Hypothalamus (tissue), 51 donors: ENCODE data around the gene DCDC1.
"Not testable (repeated sequence)": the region's sequence is repeated elsewhere in the genome, so short reads cannot be mapped to it uniquely, and the experiment has no call there.

Experiments
- DNase-seq, 51 donors: peaks; one replicate each; lab custom pipeline; 2025; lab: John Stamatoyannopoulos, UW

DCDC1 gene

DNA sequence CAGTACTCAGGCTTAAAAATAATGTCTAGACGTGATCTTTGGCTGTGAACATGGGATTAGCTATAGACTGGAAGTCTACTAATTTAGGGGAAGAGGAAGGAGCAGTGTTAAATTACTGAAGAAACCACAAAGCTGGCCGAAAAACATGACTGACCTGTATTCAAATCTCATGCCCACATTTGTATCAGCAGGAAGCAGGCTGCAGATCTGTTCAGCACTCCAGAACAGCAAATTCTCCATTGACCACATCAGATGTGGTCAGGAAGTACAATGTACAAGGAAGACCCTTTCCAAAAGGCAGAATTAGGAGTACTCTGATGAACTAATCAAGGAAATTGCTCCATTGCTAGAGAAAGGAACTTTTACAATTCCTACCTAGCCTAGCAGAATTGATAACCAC, 31.7 kb downstream of the DCDC1 start:
- no peak for DNase-seq

DNA sequence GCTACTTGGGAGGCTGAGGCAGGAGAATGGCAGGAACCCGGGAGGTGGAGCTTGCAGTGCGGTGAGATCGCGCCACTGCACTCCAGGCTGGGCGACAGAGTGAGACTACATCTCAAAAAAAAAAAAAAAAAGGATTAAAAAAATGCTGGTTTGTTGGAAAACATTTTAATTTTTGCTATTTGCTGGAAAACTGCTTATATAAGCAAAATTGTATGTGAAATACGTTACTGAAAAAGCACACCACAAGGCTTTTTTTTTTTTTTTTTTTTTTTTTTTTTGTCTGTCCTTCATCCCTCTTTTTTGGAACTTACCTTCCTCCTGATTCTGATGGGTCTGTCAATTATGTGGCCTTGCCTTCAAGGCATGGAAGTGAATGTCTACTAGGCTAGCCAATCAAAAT, 40.8 kb downstream of the DCDC1 start:
- DNase-seq: no peak

DNA sequence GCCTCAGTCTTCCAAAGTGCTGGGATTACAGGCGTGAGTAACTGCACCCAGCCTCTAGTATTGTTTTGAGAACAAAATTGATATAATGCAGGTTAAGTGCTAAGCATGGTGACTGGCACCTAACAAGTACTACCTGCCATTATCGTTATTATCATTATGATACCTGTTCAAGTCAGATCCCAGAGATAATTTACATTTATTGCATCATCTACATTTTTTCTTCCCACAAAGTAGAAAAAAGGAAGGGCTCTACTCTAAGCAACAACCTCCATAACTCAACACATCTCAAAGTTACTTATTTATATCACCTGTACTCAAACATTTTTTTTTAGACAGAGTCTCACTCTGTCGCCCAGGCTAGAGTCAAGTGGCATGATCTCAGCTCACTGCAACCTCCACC, 42.1 kb downstream of the DCDC1 start:
- DNase-seq: no peak

DNA sequence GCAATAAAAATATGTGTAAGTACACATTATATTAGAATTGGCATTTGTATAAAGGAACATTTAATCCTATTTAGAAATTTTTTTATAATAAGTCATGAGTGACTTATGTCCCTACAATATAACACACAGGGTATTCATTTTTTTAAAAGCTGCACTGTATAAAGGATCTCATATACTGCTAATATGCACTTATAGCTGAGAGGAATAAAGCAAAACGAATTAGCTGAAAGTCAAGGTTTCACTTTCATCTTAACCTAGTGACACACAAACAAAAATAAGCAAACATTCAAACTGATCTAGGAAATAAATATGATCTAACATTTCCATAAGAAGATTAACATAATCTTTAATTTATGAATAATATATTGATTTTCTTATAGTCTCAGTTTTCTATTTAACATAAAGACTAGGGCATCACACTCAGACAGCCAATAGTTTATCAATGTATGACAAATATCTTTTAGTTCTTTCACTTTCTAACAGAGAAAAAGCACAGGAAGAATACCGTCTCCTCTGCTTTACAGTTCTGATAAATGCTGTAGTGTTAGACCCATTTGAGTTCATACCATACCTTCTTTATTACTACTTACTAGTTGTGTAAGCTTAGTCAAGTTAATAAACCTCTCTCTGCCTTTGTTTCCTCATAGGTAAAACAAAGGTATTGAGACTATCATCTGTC, 42.9 kb downstream of the DCDC1 start:
- no peak for DNase-seq

DNA sequence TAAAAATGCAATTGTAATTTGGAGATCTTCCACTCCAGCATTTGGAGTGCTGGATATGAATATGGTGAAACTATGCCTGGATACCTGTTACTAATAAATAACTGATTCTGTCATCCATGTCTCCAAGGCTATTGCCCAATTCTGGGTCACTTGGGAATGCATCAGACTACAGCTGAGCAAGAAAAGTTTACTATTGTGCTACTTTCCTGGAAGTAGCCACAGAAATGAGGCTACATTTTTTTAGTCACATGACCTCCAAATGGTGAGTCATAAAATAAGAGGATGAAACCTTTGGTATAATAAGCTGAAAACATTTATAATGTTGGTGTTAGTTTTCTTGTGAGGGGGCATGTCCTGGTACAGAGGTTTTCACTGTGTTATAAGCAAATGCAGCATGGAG, 44.4 kb downstream of the DCDC1 start:
- DNase-seq: no peak

DNA sequence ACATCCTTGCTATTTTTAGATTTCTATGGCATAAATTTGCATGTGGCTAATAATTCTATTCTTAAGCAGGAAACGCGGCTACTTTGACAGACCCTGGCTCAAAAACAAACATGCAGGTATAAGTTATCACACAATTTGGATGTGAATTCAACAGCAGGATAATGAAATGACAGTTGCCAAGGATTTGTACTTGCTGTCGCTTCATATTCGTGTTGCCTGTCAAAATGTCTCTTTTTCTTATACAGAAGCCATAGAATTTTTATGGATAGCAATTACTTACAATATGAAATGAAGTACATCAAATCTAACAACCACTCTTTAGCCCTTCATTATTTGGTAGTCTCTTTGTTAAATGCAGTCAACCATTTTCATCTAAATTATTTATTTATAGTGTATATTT, 46.4 kb downstream of the DCDC1 start:
- no peak for DNase-seq

DNA sequence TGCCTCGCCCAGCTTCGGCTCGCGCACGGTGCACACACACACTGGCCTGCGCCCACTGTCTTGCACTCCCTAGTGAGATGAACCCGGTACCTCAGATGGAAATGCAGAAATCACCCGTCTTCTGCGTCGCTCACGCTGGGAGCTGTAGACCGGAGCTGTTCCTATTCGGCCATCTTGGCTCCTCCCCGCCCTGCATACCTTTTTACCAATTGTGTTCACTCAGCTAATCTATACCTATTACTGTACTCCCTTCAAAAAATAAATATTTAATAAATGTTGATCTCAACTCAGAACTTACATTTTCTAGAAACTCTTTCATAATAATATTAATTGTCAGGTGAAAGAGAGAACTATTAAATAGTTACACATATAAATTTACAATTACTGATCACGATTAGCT, 48.0 kb downstream of the DCDC1 start:
- DNase-seq: not testable (repeated sequence)

DNA sequence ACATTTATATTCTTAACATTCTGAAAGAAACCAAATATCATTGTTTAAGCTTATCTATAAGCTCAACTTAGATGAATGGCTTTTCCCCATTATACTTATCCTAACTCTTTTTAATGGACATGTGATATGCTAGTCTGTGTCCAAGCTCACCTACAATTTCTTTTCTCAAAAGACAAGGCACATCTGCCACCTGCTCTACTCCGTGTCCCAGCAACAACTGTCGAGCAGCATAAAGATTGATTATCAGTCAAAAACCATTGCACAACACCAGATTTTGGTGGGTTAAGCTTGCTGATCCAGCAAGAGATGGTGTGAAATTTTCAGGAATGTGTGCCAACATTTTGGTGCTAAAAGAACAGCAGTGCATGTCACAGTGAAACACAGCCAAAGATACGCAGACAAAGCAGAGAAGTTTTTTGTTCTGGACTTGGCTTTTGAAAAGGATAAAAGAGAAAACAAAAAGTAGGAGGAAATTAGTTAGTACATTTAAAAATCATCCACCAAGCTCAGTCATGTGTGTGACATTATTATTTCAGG, 65.8 kb downstream of the DCDC1 start:
- no peak for DNase-seq

DNA sequence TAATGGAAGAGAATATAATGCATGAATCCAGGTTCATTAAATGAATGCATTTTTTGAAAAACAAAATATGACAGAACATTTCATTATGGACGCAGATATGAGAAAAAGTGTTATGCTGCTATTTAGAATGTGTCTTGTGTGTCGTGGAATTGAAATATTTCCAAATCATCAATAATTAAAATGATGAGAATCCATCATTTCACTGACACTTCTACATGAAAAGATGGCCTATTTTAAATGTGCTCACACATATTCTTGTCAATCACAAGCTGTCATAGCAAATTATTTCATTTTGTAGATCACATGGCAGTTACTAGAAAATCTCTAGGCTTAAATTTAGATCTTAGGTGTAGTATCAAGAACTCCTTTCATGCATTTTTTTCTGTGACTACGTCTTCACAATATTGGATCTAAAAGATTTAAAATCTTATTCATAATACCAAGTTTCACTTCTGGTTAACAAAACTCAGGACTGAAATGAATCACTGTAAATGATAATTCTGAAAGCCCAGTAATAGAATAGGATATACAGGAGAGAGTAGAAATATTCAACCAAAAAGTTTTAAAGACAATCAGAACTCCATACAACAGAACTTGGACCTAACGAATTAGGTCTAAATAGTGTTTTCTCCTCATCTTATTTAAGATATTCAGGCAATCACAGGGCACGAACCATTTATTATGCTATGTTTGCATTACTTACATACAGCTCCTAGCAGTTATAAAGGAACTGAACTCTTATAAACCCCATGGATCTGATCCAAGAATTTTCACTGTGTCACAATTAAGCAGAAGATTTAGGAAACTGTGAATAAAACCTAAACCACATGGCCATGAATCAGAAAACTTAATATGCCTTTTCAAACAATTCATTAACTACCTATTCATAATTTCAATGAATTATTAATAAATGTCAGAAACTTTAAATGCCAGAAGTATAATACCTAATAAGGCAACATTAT, 67.7 kb downstream of the DCDC1 start:
- DNase-seq: no peak

DNA sequence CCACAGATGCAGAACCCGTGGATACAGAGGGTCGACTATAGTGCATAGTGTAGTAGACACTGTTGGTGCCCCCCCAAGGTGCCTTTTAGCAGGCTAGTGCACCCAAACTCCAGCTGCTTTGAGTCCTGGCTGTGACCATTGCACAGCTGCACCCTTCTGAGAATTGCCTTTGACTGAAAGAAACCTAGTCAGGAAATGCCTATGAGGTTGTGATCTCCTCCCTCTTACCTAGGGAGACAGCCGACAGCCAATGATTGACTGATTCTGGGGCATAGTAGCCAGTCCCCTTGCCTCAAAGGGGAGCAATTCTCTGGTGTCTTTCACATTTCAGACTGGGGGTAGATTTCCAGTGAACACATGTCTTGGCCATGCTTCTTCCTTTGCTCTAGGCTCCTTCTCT, 74.2 kb downstream of the DCDC1 start:
- no peak for DNase-seq

DNA sequence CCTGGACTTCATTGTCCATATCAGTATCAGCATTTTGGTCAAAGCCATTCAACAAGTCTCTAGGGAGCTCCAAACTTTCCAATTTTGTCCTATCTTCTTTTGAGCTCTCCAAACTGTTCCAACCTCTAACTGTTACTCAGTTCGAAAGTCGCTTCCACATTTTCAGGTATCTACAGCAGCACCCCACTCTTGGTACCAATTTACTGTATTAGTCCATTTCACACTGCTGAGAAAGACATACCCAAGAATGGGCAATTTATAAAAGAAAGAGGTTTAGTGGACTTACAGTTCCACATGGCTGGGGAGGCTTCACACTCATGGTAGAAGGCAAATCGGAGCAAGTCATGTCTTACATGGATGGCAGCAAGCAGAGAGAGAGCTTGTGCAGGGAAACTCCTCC, 96.0 kb downstream of the DCDC1 start:
- not testable (repeated sequence) for DNase-seq

DNA sequence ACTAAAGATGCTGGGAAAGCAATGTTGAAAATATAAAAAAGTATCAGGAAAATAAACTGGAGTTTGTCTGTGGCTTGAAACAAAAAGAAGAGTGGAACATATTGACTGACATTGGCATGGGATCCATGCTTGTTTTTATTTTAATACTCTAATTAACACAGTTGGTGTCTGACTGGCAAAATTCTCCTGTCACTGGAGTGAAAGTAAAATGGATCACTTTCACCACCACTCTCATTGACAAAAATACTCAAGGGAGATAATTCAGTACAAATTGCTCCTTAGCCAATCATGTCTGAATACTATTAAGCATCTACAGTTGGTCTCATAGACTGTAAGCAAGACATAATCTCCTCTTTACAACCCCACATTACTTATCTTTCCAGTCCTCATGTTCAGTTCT, 101.8 kb downstream of the DCDC1 start:
- DNase-seq: no peak

DNA sequence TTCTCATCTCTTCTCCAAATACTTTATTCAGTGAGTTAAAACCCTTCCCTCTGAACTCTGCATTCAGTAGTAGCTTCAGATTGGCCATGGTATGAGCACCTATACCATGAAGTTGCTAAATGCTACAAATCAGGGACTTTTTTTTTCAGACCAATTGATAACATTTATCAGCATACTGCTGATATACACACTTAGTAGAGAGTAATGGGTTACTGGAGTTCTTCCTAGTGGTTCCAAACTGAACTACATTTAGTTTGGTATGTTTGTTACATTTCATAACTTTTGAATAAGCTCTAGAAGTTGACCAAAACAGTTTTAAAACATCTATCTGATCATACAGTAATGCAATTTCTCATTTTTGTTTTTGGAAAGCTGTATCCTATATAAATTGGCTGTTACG, 104.7 kb downstream of the DCDC1 start:
- DNase-seq: no peak

DNA sequence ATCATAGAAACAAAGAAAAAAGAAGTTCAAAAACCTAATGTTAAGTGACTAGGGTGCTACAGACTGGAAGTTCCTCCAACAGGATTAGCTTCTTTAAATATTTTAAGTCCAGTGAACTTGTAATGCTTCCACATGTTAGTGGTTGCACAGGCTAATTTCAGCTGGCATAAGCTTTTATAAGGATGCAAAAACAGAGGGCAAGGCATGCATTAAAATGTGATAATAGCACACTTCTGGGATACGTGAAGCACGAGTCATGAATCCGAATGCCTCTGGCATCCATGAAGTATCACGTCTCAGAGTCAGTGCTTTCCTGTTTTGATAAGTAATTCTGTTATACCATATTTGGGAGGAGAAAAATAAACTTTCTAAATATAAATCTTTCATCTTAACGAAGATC, 106.8 kb downstream of the DCDC1 start:
- no peak for DNase-seq

DNA sequence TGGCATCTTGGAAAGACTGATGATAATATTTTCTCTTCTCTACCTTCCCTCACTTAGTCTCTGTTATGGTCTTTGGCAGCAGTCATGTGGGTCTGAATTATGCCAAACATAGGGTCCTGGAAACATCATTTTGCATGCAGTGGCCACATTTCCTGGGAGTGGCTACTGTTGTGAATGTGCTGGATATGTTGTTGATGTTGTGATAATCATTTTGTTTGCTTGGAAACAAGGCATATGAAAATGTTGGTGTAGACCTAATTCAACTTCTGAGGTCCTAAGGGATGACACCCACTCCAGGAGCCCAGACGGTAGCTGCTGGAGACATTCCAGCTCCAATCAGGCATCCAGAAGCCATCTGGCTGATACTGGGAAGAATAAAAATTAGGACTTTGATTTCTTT, 109.7 kb downstream of the DCDC1 start:
- no peak for DNase-seq

DNA sequence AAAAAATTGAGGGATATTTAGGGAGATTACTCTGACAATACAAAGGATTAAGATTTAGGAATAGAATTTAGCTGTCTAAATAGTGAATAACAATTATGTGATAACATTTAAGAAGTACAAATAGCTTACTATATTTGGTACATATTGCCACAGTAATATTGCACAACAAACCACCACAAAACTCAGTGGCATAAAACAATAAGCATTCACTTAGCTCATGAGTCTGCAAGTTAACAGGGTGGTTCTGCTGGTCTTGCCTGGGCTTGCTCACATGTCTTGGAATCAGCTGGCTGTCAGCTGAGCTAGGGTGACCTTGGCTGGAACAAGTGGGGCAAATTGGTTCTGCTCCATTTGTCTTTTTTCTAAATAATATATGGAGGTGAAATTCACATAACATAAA, 115.1 kb downstream of the DCDC1 start:
- DNase-seq: no peak

DNA sequence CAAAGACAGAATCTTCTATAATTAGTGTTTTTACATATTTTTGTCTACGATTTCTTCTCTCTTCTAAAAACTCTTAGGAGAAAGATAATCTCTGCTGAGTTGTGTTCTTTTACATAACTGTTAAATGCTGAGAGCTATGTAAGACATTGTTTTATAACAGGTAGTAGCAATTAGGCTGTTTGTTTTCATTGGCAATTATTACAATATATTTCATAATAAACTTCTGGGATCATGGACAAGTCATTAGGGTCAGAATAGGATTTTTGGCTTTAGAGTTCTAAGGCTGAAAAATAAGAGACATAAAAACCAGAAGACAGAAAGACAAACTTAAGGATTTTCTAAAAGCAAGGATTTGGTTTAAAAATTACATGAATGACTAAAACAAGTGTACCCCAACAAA, 120.8 kb downstream of the DCDC1 start:
- no peak for DNase-seq

DNA sequence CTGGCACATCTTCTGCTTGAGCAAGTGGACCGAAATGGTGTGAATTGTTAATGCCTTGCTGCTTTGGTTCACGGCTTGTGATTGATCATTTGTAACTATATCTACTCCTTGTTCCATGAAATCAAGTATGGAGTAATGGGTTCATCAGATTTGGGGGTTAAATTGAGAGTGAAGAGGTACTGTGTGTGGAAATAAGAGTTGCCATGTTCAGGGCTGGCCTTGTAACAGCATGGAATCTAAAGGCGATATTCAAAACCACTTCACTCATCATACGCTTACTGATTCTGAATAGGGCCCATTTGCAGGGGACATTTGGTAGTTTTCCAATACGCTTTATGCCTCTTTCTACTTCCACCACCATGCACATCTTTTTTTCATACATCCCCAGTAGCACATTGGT, 122.2 kb downstream of the DCDC1 start:
- no peak for DNase-seq

DNA sequence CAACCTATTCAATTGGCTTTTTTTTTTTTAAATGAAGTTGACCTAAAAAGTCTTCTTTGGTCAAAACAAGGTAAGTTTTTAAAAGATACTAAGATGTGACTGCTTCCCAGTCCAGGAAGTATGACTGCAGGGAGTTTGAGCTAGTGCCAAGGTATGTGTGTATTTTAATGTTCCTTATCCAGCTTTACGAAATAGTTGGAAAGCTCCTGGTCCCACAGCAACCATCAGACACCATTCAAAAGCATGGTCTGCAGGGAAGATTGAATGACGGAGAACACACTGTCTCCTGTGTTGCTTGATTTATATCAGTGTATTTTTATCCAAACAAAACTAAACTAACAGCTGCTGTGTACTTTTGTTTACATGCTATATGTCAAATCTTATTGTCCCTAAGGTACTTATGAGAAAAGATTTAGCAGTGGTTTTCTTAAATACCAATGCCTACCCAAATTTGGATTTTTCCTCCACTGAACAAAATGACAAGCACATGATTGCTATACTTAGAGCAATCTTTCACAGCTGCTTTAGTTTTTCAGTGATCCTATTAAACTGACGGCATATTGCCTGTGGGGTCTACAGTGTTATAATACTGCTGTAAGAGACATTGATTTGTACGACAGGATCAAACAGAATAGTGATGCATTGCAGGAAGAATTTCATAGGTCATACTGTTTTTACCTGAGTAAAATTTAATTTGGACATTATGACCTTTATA, 122.9 kb downstream of the DCDC1 start:
- DNase-seq: no peak

DNA sequence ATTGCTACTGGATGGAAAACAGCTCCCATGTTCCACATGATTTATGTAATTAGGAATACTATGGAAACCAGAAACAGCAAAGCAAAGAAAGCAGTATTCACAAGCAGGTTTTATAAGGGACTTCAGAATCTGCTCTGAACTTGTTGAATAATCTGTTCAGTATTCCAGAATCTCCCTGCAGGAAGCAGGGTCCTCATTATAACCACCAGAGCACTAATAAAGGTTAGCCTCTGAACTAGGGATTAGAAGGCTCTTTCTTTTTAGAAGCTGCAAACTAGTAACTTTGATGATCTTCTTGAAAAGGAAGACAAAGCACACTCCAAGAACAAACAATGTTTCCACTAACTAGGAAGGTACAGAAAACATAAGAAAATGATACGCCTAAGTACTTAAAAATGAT, 125.8 kb downstream of the DCDC1 start:
- no peak for DNase-seq

DNA sequence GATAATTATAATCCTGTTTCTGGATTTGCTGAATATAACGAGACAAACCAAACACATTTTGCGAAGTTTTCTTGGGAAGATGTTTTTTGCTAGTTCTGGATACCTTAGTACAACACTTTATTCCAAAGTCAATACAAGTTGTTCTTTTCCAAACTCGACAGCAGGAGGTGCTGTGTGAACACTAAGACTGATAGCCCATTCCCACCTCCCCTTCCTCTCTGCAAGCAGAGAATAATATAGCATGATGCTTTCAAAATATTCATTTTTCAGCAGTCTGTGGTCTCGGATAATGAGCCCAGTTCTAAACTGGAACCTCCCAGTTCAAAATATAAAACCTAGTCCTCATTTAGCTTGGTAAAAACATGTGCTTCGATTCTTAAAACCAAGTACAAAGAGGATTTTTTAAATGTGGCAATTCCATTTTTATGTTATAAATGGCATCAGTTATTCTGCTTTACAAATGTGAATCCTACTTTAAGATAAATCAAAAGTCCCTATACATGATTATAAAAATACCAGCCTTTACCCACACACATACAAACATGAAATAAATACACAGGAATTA, 129.1 kb downstream of the DCDC1 start:
- DNase-seq: peak in 8 of 51 donors; percentile 0 to 35 (median 2)
